Measurements from ENCODE around the gene LRP6. TPM values are rescaled to one million over a fixed set of nuclear protein-coding genes. Genes with fewer than 3 reads are reported as not detected.

LRP6 gene
- total and polyA plus RNA-seq, 2 experiments from 2014 or later: 29.1 to 73.8 TPM

GRCh38 chr12:12180136-12180535, 86.7 kb downstream of the LRP6 start (continued):
- TF ChIP-seq, protein P1, sequence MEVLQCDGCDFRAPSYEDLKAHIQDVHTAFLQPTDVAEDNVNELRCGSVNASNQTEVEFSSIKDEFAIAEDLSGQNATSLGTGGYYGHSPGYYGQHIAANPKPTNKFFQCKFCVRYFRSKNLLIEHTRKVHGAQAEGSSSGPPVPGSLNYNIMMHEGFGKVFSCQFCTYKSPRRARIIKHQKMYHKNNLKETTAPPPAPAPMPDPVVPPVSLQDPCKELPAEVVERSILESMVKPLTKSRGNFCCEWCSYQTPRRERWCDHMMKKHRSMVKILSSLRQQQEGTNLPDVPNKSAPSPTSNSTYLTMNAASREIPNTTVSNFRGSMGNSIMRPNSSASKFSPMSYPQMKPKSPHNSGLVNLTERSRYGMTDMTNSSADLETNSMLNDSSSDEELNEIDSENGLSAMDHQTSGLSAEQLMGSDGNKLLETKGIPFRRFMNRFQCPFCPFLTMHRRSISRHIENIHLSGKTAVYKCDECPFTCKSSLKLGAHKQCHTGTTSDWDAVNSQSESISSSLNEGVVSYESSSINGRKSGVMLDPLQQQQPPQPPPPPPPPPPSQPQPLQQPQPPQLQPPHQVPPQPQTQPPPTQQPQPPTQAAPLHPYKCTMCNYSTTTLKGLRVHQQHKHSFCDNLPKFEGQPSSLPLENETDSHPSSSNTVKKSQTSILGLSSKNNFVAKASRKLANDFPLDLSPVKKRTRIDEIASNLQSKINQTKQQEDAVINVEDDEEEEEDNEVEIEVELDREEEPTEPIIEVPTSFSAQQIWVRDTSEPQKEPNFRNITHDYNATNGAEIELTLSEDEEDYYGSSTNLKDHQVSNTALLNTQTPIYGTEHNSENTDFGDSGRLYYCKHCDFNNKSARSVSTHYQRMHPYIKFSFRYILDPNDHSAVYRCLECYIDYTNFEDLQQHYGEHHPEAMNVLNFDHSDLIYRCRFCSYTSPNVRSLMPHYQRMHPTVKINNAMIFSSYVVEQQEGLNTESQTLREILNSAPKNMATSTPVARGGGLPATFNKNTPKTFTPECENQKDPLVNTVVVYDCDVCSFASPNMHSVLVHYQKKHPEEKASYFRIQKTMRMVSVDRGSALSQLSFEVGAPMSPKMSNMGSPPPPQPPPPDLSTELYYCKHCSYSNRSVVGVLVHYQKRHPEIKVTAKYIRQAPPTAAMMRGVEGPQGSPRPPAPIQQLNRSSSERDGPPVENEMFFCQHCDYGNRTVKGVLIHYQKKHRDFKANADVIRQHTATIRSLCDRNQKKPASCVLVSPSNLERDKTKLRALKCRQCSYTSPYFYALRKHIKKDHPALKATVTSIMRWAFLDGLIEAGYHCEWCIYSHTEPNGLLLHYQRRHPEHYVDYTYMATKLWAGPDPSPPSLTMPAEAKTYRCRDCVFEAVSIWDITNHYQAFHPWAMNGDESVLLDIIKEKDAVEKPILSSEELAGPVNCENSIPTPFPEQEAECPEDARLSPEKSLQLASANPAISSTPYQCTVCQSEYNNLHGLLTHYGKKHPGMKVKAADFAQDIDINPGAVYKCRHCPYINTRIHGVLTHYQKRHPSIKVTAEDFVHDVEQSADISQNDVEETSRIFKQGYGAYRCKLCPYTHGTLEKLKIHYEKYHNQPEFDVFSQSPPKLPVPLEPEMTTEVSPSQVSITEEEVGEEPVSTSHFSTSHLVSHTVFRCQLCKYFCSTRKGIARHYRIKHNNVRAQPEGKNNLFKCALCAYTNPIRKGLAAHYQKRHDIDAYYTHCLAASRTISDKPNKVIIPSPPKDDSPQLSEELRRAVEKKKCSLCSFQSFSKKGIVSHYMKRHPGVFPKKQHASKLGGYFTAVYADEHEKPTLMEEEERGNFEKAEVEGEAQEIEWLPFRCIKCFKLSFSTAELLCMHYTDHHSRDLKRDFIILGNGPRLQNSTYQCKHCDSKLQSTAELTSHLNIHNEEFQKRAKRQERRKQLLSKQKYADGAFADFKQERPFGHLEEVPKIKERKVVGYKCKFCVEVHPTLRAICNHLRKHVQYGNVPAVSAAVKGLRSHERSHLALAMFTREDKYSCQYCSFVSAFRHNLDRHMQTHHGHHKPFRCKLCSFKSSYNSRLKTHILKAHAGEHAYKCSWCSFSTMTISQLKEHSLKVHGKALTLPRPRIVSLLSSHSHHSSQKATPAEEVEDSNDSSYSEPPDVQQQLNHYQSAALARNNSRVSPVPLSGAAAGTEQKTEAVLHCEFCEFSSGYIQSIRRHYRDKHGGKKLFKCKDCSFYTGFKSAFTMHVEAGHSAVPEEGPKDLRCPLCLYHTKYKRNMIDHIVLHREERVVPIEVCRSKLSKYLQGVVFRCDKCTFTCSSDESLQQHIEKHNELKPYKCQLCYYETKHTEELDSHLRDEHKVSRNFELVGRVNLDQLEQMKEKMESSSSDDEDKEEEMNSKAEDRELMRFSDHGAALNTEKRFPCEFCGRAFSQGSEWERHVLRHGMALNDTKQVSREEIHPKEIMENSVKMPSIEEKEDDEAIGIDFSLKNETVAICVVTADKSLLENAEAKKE (CRISPR knock-in tag; IDR thresholded peaks at IDR 0.05): no peak
- TF ChIP-seq JUNB (IDR thresholded peaks at IDR 0.05; ENCODE audit: unreplicated experiment) (no peak), NANOG (IDR thresholded peaks at IDR 0.05; ENCODE audit: borderline replicate concordance) (no peak)

DNA sequence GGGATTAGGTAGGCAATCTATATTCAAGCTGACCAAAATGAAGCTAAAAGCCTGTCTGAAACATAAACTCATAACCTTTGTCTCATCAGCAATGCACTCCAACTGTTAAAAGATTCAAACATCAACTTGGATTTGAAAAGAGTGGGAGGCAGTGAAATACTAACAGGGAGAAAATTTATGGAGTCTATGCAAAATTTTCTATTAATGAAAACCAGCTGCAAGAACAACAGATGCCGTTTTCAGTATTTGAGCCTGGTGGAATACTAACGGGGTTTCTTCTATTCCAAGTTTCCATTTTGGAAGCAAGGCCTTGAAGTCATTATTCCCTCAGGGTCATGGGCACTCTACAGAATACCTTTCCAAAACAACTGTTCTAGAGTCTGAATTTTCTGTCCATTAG, 88.3 kb downstream of the LRP6 start:
- no peak overlapping the region for H3K27ac ChIP-seq (ENCODE audit: low read depth)
- TF ChIP-seq JUNB (IDR thresholded peaks at IDR 0.05; ENCODE audit: unreplicated experiment) (no peak), ETS1 (IDR thresholded peaks at IDR 0.05) (no peak), POLR2AphosphoS5 (IDR thresholded peaks at IDR 0.05; ENCODE audit: low read depth) (no peak), EZH2 (IDR thresholded peaks at IDR 0.05; ENCODE audit: low read depth, unreplicated experiment) (no peak), CREB1 (CRISPR knock-in tag; IDR thresholded peaks at IDR 0.05; ENCODE audit: low read depth) (no peak), NANOG (IDR thresholded peaks at IDR 0.05; ENCODE audit: borderline replicate concordance) (no peak), STAT1 (IDR thresholded peaks at IDR 0.05; ENCODE audit: unreplicated experiment) (no peak), ZNF114 (CRISPR knock-in tag; IDR thresholded peaks at IDR 0.05) (no peak), ZNF331 (CRISPR knock-in tag; IDR thresholded peaks at IDR 0.05; ENCODE audit: low read depth) (no peak)
- TF ChIP-seq, protein P2, sequence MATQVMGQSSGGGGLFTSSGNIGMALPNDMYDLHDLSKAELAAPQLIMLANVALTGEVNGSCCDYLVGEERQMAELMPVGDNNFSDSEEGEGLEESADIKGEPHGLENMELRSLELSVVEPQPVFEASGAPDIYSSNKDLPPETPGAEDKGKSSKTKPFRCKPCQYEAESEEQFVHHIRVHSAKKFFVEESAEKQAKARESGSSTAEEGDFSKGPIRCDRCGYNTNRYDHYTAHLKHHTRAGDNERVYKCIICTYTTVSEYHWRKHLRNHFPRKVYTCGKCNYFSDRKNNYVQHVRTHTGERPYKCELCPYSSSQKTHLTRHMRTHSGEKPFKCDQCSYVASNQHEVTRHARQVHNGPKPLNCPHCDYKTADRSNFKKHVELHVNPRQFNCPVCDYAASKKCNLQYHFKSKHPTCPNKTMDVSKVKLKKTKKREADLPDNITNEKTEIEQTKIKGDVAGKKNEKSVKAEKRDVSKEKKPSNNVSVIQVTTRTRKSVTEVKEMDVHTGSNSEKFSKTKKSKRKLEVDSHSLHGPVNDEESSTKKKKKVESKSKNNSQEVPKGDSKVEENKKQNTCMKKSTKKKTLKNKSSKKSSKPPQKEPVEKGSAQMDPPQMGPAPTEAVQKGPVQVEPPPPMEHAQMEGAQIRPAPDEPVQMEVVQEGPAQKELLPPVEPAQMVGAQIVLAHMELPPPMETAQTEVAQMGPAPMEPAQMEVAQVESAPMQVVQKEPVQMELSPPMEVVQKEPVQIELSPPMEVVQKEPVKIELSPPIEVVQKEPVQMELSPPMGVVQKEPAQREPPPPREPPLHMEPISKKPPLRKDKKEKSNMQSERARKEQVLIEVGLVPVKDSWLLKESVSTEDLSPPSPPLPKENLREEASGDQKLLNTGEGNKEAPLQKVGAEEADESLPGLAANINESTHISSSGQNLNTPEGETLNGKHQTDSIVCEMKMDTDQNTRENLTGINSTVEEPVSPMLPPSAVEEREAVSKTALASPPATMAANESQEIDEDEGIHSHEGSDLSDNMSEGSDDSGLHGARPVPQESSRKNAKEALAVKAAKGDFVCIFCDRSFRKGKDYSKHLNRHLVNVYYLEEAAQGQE (IDR thresholded peaks at IDR 0.05; ENCODE audit: unreplicated experiment): no peak
- TF ChIP-seq, protein P3, sequence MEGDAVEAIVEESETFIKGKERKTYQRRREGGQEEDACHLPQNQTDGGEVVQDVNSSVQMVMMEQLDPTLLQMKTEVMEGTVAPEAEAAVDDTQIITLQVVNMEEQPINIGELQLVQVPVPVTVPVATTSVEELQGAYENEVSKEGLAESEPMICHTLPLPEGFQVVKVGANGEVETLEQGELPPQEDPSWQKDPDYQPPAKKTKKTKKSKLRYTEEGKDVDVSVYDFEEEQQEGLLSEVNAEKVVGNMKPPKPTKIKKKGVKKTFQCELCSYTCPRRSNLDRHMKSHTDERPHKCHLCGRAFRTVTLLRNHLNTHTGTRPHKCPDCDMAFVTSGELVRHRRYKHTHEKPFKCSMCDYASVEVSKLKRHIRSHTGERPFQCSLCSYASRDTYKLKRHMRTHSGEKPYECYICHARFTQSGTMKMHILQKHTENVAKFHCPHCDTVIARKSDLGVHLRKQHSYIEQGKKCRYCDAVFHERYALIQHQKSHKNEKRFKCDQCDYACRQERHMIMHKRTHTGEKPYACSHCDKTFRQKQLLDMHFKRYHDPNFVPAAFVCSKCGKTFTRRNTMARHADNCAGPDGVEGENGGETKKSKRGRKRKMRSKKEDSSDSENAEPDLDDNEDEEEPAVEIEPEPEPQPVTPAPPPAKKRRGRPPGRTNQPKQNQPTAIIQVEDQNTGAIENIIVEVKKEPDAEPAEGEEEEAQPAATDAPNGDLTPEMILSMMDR (conservative IDR thresholded peaks at IDR 0.05; ENCODE audit: low read depth in 2 of 2): no peak

More for the DNA sequence above, 88.3 kb downstream of the LRP6 start:
- ATAC-seq: no peak
- Histone ChIP-seq H3K4me3 (no peak overlapping the region), H3K9me2 (ENCODE audit: insufficient read depth) (no peaks in the 10 kb centered on the region), H3K4me1 (ENCODE audit: insufficient read depth) (no peaks in the 10 kb centered on the region), H3K27me3 (ENCODE audit: insufficient read depth) (no peaks in the 10 kb centered on the region), H3K36me3 (ENCODE audit: insufficient read depth) (peaks cover 10% of the 10 kb centered on the region), H2AFZ (no peak overlapping the region), H4K20me1 (replicated peaks; ENCODE audit: insufficient read depth) (0 out of 2 replicates have a peak, but pooled peaks cover 3% of the 10 kb centered on the region), H3F3A (replicated peaks; ENCODE audit: low read depth) (no peaks in the 10 kb centered on the region), H3K79me2 (replicated peaks; ENCODE audit: insufficient read depth) (peaks cover 68% of the 10 kb centered on the region), H3K4me2 (no peak overlapping the region)
- H3K9me3 Mint-ChIP-seq: no peaks in the 10 kb centered on the region
- no peak for DNase-seq (ENCODE audit: low spot score)
- H3K27me3 Mint-ChIP-seq (ENCODE audit: insufficient read depth, low read depth, poor library complexity): no peaks in the 10 kb centered on the region
- H3K4me1 Mint-ChIP-seq: no peaks in the 10 kb centered on the region
- H3K27ac Mint-ChIP-seq: no peak overlapping the region
- H3K4me3 Mint-ChIP-seq: no peak overlapping the region
- H3K36me3 Mint-ChIP-seq (ENCODE audit: low read depth): peaks cover 14% of the 10 kb centered on the region; the same call in 2 of the 3 replicates
